NCI-H128 (cell line): ENCODE results near the gene ATXN7L2.

Experiments
- DNase-seq: peaks from one replicate; lab custom pipeline; 2025; ENCODE audit not compliant: unreplicated experiment; lab: John Stamatoyannopoulos, UW

Gene ATXN7L2

GRCh38 chr1:109474697-109475096 is 9.0 kb upstream of the ATXN7L2 start:
- DNase-seq, result no peak

- no peak for DNase-seq
These were observed 8.4 kb upstream of the ATXN7L2 start for GRCh38 chr1:109475261-109475660.

- DNase-seq, result no peak
These were observed 6.9 kb upstream of the ATXN7L2 start for GRCh38 chr1:109476825-109477224.

- no peak for DNase-seq
These were observed 5.9 kb upstream of the ATXN7L2 start for GRCh38 chr1:109477821-109478220.

- no peak for DNase-seq
These were observed 4.9 kb upstream of the ATXN7L2 start for GRCh38 chr1:109478806-109479205.

GRCh38 chr1:109479311-109479710 is 4.4 kb upstream of the ATXN7L2 start:
- DNase-seq, result no peak

- DNase-seq, result no peak
These were observed 3.8 kb upstream of the ATXN7L2 start for GRCh38 chr1:109479901-109480300.

- DNase-seq, result no peak
These were observed 2.1 kb upstream of the ATXN7L2 start for GRCh38 chr1:109481646-109482045.

GRCh38 chr1:109482242-109482641 is 1.5 kb upstream of the ATXN7L2 start:
- no peak for DNase-seq

GRCh38 chr1:109482791-109483671 is 674 bp upstream of the ATXN7L2 start:
- no peak for DNase-seq

- DNase-seq, result no peak
These were observed 842 bp downstream of the ATXN7L2 start for GRCh38 chr1:109484519-109484975.

- no peak for DNase-seq
These were observed 1.3 kb downstream of the ATXN7L2 start for GRCh38 chr1:109485001-109485400.

GRCh38 chr1:109487261-109487660 is 3.6 kb downstream of the ATXN7L2 start:
- DNase-seq, result no peak

- no peak for DNase-seq
These were observed 4.5 kb downstream of the ATXN7L2 start for GRCh38 chr1:109488201-109488600.

- DNase-seq, result no peak
These were observed 5.0 kb downstream of the ATXN7L2 start for GRCh38 chr1:109488696-109489095.

GRCh38 chr1:109490029-109490933 is 6.6 kb downstream of the ATXN7L2 start:
- DNase-seq, result peak; percentile 43

- DNase-seq, result no peak
These were observed 7.2 kb downstream of the ATXN7L2 start for GRCh38 chr1:109490934-109491302.

- DNase-seq, result no peak
These were observed 7.7 kb downstream of the ATXN7L2 start for GRCh38 chr1:109491372-109491771.

GRCh38 chr1:109492779-109493178 is 9.1 kb downstream of the ATXN7L2 start:
- no peak for DNase-seq

- DNase-seq, result no peak
These were observed 9.5 kb downstream of the ATXN7L2 start for GRCh38 chr1:109493227-109493626.

GRCh38 chr1:109493805-109494539 is 10.3 kb downstream of the ATXN7L2 start, which contains the start of gene CYB561D1:
CYB561D1 (plus strand) TSS chr1:109494094; CDS start chr1:109494140, 46 bp downstream.
- peak; percentile 73 for DNase-seq
